IPS-NIHi7 (cell line): ENCODE results near the gene ZC3H4.
"Not testable (repeated sequence)": the region's sequence is repeated elsewhere in the genome, so short reads cannot be mapped to it uniquely, and the experiment has no call there.

Experiments used
- DNase-seq: peaks from one replicate; pipeline ENCODE4 v3.0.0; 2012; ENCODE audit warnings: mixed read lengths; ENCODE audit errors: extremely low spot score

ZC3H4 gene

DNA sequence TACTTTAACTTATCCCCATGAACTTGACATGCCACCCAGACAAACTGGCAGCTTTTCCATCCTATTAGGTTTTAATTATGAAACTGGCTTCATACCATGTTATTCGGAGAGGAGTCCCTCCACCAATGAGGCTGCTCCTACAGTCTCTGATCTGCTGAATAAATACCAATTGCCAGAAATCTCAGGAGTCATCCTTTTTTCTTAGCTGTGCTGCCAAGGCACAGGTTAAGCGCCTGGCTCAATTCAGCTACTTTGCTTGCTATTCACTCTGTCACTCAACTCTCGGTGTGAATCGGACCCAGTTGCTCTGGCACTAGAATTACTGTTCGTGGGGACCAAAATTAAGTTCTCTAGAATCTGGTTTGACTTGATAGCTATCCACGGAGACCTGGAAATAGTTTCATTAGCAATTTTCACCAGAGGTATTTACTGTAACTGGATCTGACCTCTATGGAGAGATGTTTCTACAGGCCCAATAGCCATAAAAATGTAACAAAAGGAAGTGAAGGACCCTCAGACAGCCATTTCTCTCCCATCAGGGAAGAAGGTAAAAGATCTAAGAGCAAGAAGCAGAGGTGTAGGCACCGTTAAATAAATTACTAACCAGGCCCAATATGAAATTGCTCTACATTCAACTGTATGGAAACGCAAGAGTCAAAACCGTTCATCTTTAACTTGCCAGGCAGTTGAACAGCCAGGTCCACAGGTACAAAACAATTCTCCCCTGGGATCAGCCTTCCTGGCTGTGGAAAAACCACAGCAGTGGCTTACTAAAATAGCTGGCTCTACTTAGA is 5.4 kb downstream of the ZC3H4 start:
- no peak for DNase-seq

DNA sequence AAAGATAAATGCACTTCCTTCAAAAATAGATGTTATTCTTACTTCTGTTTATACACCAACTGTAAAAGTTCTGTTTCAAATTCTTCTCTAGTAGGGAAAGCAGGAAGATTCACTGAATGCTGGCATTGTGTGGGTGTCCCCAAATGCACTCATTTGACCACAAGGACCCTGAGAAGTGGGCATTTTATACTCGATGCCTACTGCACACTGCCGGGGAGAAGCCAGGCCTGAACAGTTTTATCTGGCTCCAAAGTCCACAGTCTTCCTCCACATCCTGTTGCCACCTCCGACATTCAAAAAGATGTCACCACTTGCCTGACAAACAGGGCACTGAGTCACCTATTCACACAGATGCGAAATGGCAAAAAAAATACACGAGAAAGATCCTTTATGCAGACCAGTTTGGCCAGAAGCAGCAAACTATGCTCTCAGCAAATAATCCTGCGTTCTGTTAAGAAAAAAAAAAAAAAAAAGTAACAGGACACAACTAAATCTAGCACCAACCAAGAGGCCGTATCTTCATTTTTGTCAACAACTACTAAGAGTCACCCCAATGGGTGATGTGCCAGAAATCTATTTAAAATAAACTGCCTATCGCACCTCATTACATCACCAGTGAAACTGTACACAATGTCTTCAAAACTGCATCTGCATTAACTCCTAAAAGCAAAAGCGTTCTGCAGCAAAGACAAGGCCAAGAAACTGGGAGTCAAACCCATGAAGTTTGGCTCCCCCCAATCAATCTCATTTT is 6.2 kb downstream of the ZC3H4 start:
- no peak for DNase-seq

DNA sequence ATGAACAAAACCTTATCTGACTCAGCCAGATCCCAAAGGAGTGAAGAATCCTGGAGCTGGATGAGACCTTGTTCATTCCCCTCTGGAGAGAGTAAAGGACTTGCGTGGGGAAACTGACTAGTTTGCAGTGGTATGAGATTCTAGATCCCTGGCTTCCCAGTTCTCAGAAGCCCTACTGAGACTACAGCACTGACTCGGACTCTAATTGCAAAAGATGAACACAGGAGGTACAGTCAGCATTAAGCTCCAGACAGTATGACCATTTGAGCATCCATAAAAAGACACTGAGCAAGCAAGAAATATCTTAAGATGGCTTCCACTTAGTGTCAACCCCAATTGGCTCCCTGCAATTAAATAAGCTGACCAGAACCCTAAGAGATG is 6.8 kb downstream of the ZC3H4 start:
- DNase-seq = no peak

DNA sequence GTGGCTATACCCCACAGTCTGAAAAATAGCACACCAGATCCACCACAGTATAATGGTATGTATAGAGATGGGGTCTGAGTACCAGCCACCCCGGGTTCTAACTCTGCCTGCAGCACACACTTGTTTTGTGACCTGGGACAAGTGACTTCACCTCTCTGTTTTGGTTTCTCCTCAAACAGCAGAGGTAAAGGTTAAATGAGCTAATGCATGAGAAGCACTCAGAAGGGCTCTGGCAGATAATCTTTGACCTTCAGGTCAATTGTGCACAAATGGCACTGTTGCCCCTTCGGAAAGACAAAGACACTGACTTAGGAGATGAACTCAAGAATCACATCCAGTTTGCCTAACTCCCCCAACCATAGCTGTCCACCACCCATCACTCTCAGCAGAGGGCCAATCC is 7.7 kb downstream of the ZC3H4 start:
- DNase-seq = no peak

DNA sequence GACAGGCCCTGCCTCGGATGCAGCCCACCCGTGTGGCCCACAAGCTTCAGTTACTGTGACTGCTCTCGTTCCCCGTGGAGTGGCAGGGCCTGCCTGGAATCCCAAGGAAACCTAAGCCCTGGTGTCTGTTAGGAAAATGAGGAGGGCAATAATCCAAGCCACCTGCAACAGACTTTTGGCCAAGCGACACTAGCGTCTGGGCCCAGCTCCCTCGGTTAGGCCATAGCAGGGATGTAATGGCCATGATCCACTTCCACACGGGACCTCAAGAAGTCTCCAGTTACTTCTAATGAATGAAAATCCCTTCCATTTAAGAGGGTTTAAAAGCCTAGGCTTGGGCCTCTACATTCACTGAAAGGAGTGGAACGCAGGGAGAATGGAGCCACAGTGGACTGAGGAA is 8.9 kb downstream of the ZC3H4 start:
- no peak for DNase-seq

DNA sequence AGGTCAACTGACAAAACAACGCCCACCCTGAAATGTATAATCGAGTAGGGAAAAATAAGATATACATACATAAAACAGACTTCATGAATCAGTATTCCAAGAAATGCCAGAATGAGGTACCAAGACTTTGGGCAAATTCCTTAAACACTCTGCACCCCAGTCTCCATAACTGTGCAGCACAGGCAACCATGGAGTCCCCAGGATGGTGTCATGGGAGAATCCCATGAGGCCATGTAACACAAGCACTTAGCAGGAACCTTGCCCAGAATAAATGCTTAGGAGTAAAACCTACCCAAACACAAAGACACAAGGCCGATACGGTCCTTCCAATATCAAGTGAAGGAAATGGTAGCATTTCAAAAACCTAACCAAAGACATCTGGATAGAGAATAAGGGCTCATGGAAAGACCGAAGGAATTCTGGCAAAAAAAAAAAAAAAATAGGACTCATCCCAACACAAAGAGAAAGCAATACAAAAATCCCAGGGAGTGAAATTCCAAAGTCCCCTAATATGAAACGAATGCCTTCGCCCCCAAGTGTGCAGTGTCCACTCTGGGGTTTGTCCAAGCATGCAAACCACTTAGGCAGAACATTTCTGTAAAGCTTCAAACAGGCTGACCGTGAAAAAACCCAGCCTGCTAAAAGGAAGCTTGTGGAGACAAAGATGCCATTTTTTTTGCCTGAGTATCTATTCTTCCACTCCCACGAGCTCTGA is 11.1 kb downstream of the ZC3H4 start:
- DNase-seq = no peak

DNA sequence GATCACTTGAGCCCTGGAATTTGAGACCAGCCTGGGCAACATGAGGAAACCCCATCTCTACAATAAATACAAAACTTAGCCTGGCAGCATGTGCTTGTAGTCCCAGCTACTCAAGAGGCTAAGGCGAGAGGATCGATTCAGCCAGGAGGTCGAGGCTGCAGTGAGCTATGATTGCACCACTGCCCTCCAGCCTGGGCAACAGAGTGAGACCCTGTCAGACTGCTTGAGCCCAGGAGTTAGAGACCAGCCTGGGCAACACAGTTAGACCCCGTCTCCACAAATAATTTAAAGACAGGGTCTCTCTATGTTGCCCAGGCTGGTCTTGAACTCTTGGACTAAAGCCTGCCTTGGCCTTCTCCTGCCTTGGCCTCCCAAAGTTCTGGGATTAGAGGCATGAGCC is 12.5 kb downstream of the ZC3H4 start:
- not testable (repeated sequence) for DNase-seq

DNA sequence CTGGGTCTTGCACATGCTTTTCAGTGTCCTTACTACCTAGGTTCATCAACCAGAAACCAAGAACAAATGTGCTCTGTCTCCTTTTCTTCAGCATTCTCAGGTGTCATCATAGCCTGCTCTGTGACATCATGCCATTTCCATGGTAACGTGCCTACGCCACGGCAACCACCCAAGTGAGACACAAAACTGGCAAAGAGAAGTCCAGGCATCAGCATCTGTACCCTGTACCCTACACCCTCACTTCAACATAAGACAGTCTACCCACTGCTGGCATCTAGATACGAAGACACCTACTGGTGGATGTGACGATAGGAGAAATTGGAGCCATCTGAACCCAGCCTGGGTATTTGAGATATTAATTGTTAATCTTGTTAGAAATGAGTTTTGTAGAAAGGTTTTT is 13.3 kb downstream of the ZC3H4 start:
- no peak for DNase-seq

DNA sequence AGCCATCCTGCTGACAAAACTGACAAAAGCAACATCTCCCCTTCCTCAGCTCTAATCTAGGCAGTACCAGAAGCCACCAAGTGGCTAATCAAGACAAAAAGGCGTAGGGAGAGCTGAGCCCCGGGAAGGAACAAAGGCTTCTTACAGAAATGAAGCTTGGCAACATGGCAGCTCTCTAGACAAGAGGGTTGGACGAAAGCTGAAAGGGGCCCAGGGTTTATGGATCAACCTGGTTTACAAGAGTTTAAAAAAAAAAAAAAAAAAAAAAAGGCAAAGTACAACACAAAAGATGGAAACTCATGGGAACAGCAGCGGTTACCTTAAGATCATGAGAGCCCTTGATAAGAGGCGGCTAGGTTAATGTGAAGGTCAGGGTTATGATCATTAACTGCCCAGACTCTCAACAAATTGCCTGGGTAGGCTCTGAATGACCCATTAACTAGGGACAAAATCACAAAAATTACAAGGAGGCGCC is 14.0 kb downstream of the ZC3H4 start:
- DNase-seq = no peak

DNA sequence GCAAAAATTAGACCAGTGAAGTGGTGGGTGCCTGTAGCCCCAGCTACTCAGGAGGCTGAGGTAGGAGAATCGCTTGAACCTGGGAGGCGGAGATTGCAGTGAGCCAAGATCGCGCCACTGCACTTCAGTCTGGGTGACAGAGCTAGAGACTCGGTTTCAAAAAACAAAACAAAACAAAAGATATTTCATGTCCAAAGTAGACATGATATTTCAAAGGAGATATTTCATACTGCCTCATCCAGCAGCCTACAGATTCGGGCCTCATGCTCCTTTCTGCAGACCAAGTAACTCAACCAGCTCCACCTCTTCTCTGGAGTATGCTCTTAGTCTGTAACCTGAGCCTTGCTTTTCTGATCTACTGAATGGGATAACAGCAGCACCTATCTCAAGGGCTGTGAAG is 15.0 kb downstream of the ZC3H4 start:
- no peak for DNase-seq

DNA sequence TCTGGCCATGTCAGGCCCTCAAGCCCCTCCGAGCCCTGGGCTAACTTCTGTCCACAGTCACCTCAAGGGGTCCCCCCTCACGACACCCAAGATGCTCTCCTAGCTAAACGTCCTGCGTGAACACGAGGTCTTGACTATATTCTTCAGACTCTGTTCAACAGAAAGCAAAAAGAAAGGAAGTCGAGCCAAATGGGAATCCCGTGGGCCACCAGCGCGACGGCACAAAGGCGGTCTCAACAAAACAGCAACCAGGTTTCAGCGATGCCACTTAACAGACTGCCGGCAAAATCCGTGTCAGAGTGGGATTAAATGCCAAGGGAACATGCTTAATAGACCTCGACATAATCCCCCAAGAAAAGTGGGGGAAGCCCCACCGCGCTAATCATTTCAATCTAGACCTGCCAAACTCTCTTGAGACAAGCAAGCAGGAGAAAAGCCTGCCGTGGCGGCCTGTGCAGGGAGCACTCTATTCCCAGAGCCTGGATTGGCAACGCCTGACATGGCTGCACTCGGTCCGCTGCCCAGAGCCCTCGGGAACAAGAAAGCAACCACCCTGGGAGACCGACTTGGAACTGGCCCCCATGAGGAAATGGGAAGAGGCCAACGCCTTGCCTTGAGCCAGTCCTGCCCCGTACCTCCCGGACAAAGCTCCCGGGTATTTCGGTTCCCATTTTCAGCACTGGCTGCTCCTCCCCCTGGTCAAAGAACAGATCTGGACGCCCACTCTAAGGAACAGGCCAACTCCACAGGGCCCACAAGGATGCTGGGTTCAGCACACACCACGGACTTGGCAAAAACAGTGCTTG is 16.0 kb downstream of the ZC3H4 start:
- DNase-seq = no peak

DNA sequence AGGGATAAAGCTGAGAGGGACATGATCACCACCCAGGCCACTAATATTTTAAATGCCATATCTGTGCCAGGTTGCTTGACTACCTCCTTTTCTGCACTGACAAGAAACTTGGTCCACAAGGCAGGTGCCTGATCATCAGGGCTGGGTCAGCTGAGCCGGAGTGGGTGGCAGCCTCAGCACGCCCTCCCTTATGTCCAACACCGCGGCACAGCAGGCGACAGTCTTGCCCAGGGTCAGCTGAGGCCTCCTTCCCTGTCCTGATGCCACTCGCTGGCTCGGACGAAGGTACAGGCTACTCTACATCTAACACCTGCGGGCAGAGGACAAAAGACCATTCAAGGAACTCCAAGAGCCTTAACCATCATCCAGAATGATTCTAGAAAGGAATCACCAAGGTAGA is 16.9 kb downstream of the ZC3H4 start:
- no peak for DNase-seq

DNA sequence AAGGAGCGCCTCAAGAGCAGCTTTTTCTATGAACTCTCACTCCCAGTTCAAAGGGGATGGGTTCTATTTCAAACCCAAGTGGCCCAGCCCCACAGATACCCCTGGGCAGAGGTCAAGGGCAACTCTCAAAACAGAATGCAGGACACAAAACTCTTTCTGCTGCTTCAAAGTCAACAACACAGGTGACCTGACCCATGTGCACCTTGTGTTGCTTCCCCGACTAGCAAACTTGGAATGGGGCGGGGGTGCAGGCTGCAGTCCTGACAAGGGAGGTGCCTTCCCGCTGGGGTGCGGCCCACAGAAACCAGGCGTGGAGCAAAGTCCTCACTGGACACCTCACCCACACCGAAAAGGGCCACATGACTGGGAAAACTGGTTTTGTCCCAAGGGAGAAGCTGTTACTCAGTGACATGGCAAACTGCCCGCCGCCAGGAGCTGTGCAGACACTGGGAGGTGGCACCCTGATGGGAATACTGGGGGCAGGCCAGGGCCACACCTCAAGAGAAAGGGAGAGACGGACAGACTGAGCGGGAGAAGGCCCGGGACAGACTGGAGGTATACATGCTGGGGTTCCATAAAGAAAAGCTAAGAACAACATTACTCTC is 17.4 kb downstream of the ZC3H4 start:
- no peak for DNase-seq

DNA sequence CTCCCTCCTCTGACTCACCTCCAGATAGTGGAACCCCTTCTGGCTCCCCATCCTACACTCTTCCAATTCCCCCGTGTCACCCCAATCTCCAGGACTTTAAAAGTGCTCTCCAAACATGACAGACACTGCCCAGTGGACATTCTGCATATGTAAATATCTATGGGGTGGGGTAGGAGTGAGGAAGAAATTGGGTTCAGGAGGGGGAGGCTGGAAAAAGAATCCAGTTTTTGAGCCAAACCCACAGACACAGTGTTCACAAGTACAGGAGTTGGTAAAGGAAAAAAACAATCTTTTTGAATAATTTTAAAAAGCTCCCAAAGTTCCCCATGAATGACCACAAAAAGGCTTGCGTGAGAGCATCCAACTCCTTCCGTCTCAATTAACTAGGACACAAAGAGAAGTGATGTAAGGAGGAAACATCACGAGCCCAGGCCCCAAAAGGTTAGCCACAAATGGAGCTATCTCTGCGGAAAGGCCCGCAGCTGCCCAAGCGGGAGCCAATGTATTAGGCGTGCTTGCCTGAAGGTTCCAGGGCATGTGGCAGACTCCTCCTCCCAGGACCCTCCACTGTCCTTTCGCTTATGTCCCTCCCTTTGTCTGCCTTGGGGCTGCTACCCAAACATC is 18.0 kb downstream of the ZC3H4 start:
- no peak for DNase-seq

DNA sequence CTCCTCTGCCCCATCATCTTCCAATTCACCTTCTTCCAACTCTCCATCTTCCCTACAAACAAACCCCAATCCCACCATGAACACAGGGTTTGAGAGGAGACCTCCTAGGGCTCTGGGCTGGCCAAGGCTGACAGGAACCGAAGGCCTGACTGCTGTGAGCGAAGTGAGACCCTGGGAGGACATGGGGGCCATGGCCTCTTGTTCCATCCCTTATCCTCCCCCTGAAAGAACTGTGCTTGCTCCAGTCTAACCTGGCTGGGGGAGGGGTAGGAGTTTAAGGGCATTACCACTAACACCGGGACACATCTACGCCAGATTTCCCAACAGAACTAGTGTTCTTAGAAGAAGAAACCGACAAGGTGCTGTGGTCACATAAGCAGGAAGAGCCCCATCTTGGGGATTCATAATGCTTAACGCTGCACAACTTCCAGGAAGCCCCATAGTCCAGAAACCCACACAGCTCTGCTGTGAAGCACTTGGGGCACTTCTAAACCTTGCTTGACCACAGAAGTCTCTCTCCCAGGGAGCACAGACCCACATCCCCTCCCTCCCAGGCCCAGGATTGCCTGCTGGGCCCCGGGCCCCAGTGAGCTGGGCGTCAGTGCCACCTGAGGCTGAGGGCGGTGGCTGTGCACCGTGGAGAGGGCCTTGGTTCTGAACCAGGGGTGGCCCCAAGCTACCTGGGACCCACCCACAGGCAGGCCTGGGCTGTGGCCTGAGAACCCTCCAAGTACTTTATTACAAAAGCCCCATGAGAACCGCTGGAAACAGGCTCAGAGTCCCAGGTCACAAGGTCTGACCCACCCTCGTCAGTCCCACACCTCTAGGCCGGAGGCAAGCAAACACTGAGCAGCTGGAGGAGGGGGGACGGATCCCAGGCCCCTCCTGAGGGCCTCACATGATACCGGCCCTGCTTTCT is 18.8 kb downstream of the ZC3H4 start:
- no peak for DNase-seq

DNA sequence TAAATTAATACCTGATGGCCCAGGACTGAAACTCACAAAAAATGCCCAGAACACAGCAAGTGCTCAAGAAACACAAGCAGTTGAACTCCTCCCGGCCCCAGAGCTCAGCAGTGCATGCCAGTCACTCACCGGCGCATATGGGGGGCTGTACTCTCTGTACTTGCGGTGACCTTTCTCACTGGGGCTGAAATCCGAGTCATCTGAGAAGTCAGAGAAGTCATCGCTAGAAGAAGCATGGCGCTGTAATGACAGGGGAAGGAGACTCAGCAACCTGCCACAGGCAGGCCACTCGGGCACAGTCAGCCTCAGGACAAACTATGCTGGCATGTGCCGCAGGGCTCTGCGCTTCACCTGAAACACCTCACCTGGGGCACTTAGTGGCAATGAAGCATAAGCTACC is 19.7 kb downstream of the ZC3H4 start:
- DNase-seq = no peak

DNA sequence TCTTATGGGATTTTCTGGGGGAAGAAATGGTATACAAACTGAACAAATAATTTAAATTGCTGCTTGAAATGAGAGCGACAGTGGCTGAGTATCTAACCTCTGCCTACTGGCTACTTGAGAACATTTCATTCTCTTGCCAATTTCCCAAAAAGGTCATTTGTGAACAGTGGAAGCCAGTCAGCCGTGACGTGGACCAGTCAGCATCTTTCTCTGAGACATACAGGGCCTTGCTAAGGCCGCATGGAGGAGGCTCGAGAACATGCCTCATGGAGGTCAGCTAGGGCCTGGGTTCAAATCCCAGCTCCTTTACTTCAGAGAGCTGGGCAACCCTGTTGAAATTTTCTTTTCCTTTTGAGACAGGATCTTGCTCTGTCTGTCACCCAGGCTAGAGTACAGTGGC is 20.3 kb downstream of the ZC3H4 start:
- no peak for DNase-seq

DNA sequence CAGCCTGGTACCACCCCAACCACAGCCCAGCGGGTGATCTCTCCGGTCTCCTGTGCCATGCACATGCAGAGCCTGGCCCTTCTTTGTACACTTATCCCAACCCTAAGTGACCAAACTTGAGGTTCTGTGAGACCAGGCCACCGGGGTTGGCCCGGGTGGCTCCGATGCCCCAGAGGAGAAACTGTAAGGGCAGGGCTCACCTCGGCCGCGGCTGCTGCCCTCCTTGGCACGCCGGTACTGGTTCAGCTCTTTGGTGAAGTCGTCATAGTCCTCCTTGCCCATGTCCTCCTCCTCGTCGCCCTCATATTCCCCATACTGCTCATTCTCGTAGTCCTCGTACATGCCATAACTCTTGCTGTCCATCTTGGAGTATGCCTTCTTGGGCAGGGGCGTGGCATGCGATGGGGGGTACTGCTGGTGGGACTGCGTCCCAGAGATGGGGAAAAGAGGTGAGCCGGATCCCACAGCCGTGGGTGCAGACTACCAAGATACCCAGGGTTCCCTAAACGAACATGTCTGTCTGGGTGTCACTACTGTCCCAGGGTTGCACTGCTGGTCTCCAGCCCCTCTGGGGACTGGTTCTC is 23.7 kb downstream of the ZC3H4 start:
- no peak for DNase-seq

DNA sequence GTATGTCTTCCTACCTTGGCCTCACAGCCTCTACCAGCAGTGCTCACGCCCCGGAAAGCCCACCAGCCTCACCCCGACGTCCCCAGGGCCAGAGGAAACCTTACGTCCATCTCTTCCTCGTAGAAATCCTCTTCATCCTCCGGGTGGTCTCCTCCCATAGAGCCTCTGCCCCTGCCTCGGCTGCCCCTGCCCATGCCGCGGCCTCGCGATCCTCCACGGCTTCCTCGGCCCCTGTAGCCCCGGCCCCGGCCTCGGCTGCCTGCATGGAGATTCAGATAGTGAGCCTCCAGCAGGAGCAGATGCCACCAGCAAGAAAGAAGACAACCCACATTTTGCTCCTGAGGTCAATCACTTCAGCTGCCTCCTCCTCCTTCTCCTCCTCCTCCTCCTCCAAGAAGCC is 27.3 kb downstream of the ZC3H4 start:
- no peak for DNase-seq
